Measurements from ENCODE around the gene CSTPP1. TPM values are rescaled to one million over a fixed set of nuclear protein-coding genes. Genes with fewer than 3 reads are reported as not detected.
A peak's percentile ranks its signal among the peaks of the same experiment; 100 is the strongest.

CSTPP1 gene
- total and polyA plus RNA-seq, 3 donors from 2014 or later = 39.0 to 70.0 (median 44.9) TPM

- Histone ChIP-seq H3K27ac (no peak overlapping the region), H3K9me3 (no peaks in the 10 kb centered on the region), H3K27me3 (no peaks in the 10 kb centered on the region), H3K4me1 (peaks cover 10% of the 10 kb centered on the region), H3K36me3 (ENCODE audit: low read depth, missing control alignments) (no peaks in the 10 kb centered on the region), H3K4me3 (no peak overlapping the region)
- no peak for DNase-seq
- intact Hi-C loops (cut with DNase I; ENCODE audit: low total_unique reads) = no loop called here
- 89 to 90% methylated on average over 15 to 16 of the region's 16 CpGs for WGBS, 2 donors
- TF ChIP-seq POLR2A (IDR thresholded peaks at IDR 0.05) (no peak), CTCF (IDR thresholded peaks at IDR 0.05) (no peak)
Measured at GRCh38 chr11:47171061-47171838, 234.7 kb downstream of the CSTPP1 start.

GRCh38 chr11:47171856-47172255 lies 235.3 kb downstream of the CSTPP1 start:
- Histone ChIP-seq H3K4me3 (no peak overlapping the region), H3K4me1 (peaks cover 10% of the 10 kb centered on the region), H3K9me3 (no peaks in the 10 kb centered on the region), H3K36me3 (ENCODE audit: low read depth, missing control alignments) (no peaks in the 10 kb centered on the region), H3K27me3 (no peaks in the 10 kb centered on the region), H3K27ac (no peak overlapping the region)
- TF ChIP-seq CTCF (IDR thresholded peaks at IDR 0.05) (no peak), POLR2A (IDR thresholded peaks at IDR 0.05) (no peak)
- no peak for DNase-seq
- 66 to 77% methylated on average over 8 of the region's 8 CpGs for WGBS, 2 donors
- intact Hi-C loops (cut with DNase I; ENCODE audit: low total_unique reads) = no loop called here

GRCh38 chr11:47172740-47173336 lies 236.3 kb downstream of the CSTPP1 start:
- H3K4me1 ChIP-seq = peaks cover 15% of the 10 kb centered on the region
- WGBS, 2 donors = 72 to 74% methylated on average over 6 of the region's 6 CpGs
- no peak for DNase-seq
- no peaks in the 10 kb centered on the region for H3K36me3 ChIP-seq (ENCODE audit: low read depth, missing control alignments)
- no peaks in the 10 kb centered on the region for H3K27me3 ChIP-seq
- TF ChIP-seq CTCF (IDR thresholded peaks at IDR 0.05) = no peak
- no peak overlapping the region for H3K27ac ChIP-seq
- H3K4me3 ChIP-seq = no peak overlapping the region
- no peaks in the 10 kb centered on the region for H3K9me3 ChIP-seq
- intact Hi-C loops (cut with DNase I; ENCODE audit: low total_unique reads) = no loop called here

- intact Hi-C loops (cut with DNase I; ENCODE audit: low total_unique reads) = no loop called here
Measured at GRCh38 chr11:47175746-47176327, 239.3 kb downstream of the CSTPP1 start.

More at GRCh38 chr11:47175746-47176327, 239.3 kb downstream of the CSTPP1 start:
- H3K36me3 ChIP-seq (ENCODE audit: low read depth, missing control alignments) = no peaks in the 10 kb centered on the region
- no peaks in the 10 kb centered on the region for H3K27me3 ChIP-seq
- H3K9me3 ChIP-seq = no peaks in the 10 kb centered on the region
- H3K4me1 ChIP-seq = peaks cover 26% of the 10 kb centered on the region
- peak overlapping the region; percentile 96 to 100 for H3K4me3 ChIP-seq
- no peak for DNase-seq
- WGBS, 2 donors = 21 to 22% methylated on average over 11 to 14 of the region's 14 CpGs
- H3K27ac ChIP-seq = peak overlapping the region; percentile 98 to 99
- no peak for TF ChIP-seq POLR2A (IDR thresholded peaks at IDR 0.05)
- TF ChIP-seq CTCF (IDR thresholded peaks at IDR 0.05) = no peak
